Amygdala (tissue), 56 donors: ENCODE data around the gene NR2F6.
"Not testable (repeated sequence)": the region's sequence is repeated elsewhere in the genome, so short reads cannot be mapped to it uniquely, and the experiment has no call there.

Experiments
- DNase-seq, 56 donors: peaks; one replicate each; lab custom pipeline; 2025; lab: John Stamatoyannopoulos, UW

NR2F6 gene

GRCh38 chr19:17245535-17245984, at the start of gene NR2F6:
Gene NR2F6, minus strand, starts transcription at chr19:17245919. Its CDS starts 699 bp downstream, at chr19:17245220.
- no peak for DNase-seq

GRCh38 chr19:17294051-17294891, 48.6 kb upstream of the NR2F6 start:
- peak in 1 of 56 donors; percentile 31 for DNase-seq

GRCh38 chr19:17293605-17294004, 47.9 kb upstream of the NR2F6 start:
- no peak for DNase-seq

GRCh38 chr19:17292301-17293074, 46.8 kb upstream of the NR2F6 start:
- peak in 28 of 56 donors; percentile 2 to 56 (median 22) for DNase-seq

GRCh38 chr19:17289489-17289888, 43.8 kb upstream of the NR2F6 start:
- DNase-seq: peak in 19 of 56 donors; percentile 0 to 47 (median 21)

GRCh38 chr19:17286752-17287151, 41.0 kb upstream of the NR2F6 start:
- DNase-seq: no peak

- DNase-seq: no peak
These were observed 40.5 kb upstream of the NR2F6 start for GRCh38 chr19:17286263-17286662.

GRCh38 chr19:17285415-17286135, 39.9 kb upstream of the NR2F6 start:
- DNase-seq: no peak

- no peak for DNase-seq
These were observed 37.8 kb upstream of the NR2F6 start for GRCh38 chr19:17283504-17283996.

- peak in 49 of 56 donors; percentile 6 to 85 (median 37) for DNase-seq
These were observed 36.9 kb upstream of the NR2F6 start for GRCh38 chr19:17282488-17283125.

- DNase-seq: peak in 12 of 56 donors; percentile 1 to 52 (median 10)
These were observed 35.9 kb upstream of the NR2F6 start, which contains the start of gene ANKLE1 for GRCh38 chr19:17281391-17282304. Gene ANKLE1, plus strand, starts transcription at chr19:17281901. Its CDS starts 20 bp downstream, at chr19:17281921.

- no peak for DNase-seq
These were observed 33.7 kb upstream of the NR2F6 start for GRCh38 chr19:17279436-17279835.

GRCh38 chr19:17275441-17276175, 29.9 kb upstream of the NR2F6 start:
- no peak for DNase-seq

GRCh38 chr19:17274892-17275291, 29.2 kb upstream of the NR2F6 start:
- not testable (repeated sequence) for DNase-seq

- no peak for DNase-seq
These were observed 23.0 kb upstream of the NR2F6 start for GRCh38 chr19:17268754-17269153.

GRCh38 chr19:17266975-17267788, 21.5 kb upstream of the NR2F6 start, which contains the start of gene BABAM1:
Gene BABAM1, plus strand, starts transcription at chr19:17267443. Its CDS starts 1,364 bp downstream, at chr19:17268807.
- peak; percentile 19 to 99 (median 96) for DNase-seq

- DNase-seq: no peak
These were observed 20.9 kb upstream of the NR2F6 start for GRCh38 chr19:17266589-17266974.
